Astrocyte (in vitro differentiated cells and primary cell): Measurements from ENCODE around the gene FAM227B. TPM values are rescaled to one million over a fixed set of nuclear protein-coding genes. Genes with fewer than 3 reads are reported as not detected.
A peak's percentile ranks its signal among the peaks of the same experiment; 100 is the strongest.

Experiments used
- DNase-seq: peaks from one replicate; pipeline ENCODE4 v3.0.0-alpha.2; 2010; ENCODE audit warnings: low read depth
- FAIRE-seq: peaks from 2 replicates; lab custom pipeline; 2011; peaks lifted over from hg19 to GRCh38; lab: Jason Lieb, UNC
- H2AFZ ChIP-seq: 2 replicates; pipeline ENCODE4 v1.6.0; 2012; ENCODE audit warnings: low read depth, low read length, inconsistent platforms
- H3K27ac ChIP-seq: 2 replicates; pipeline ENCODE4 v1.5.1; 2011; ENCODE audit warnings: low read depth, low read length, inconsistent platforms
- H3K27me3 ChIP-seq: 2 replicates; pipeline ENCODE4 v1.6.0; 2011; ENCODE audit warnings: low read length, inconsistent platforms; ENCODE audit not compliant: insufficient read depth
- H3K36me3 ChIP-seq: 2 replicates; pipeline ENCODE4 v1.5.1; 2011; ENCODE audit warnings: low read length, inconsistent platforms; ENCODE audit not compliant: insufficient read depth
- H3K4me1 ChIP-seq: 2 replicates; pipeline ENCODE4 v1.5.1; 2011; ENCODE audit warnings: low read length, inconsistent platforms; ENCODE audit not compliant: insufficient read depth
- H3K4me2 ChIP-seq: 2 replicates; pipeline ENCODE4 v1.6.0; 2012; ENCODE audit warnings: low read length, inconsistent platforms
- H3K4me3 ChIP-seq: 2 replicates; pipeline ENCODE4 v1.5.1; 2011; ENCODE audit warnings: low read depth, mild to moderate bottlenecking, low read length, inconsistent platforms; ENCODE audit not compliant: insufficient read depth
- H3K79me2 ChIP-seq: 2 replicates; pipeline ENCODE4 v1.6.0; 2012; ENCODE audit warnings: mild to moderate bottlenecking, low read length, inconsistent platforms; ENCODE audit not compliant: insufficient read depth
- H3K9ac ChIP-seq: 2 replicates; pipeline ENCODE4 v1.6.0; 2012; ENCODE audit warnings: mild to moderate bottlenecking, low read length, inconsistent platforms
- H3K9me3 ChIP-seq: 2 replicates; pipeline ENCODE4 v1.5.1; 2012; ENCODE audit warnings: low read depth, mild to moderate bottlenecking, low read length, inconsistent platforms; ENCODE audit not compliant: insufficient read depth
- H4K20me1 ChIP-seq: 2 replicates; pipeline ENCODE4 v1.6.0; 2012; ENCODE audit warnings: low read length, inconsistent platforms; ENCODE audit not compliant: insufficient read depth
- H3K27ac Mint-ChIP-seq: one replicate; pipeline ENCODE4 v1.8.0; 2021; ENCODE audit warnings: mild to moderate bottlenecking, mixed read lengths; ENCODE audit not compliant: unreplicated experiment
- H3K27me3 Mint-ChIP-seq: one replicate; pipeline ENCODE4 v1.8.0; 2021; ENCODE audit warnings: low read depth, mixed read lengths; ENCODE audit not compliant: unreplicated experiment
- H3K36me3 Mint-ChIP-seq: one replicate; pipeline ENCODE4 v1.8.0; 2021; ENCODE audit warnings: low read depth, mixed read lengths; ENCODE audit not compliant: unreplicated experiment
- H3K4me1 Mint-ChIP-seq: one replicate; pipeline ENCODE4 v1.8.0; 2021; ENCODE audit warnings: low read depth, mixed read lengths; ENCODE audit not compliant: unreplicated experiment
- H3K4me3 Mint-ChIP-seq: one replicate; pipeline ENCODE4 v1.8.0; 2021; ENCODE audit warnings: mild to moderate bottlenecking, moderate library complexity, mixed read lengths; ENCODE audit not compliant: unreplicated experiment
- H3K9me3 Mint-ChIP-seq: one replicate; pipeline ENCODE4 v1.8.0; 2021; ENCODE audit warnings: mild to moderate bottlenecking, mixed read lengths; ENCODE audit not compliant: unreplicated experiment
- EZH2 ChIP-seq: IDR thresholded peaks from 2 replicates; pipeline ENCODE4 v1.6.1; 2012; ENCODE audit warnings: mild to moderate bottlenecking, low read length, inconsistent platforms; ENCODE audit not compliant: insufficient read depth
- total RNA-seq: library from RNA; stranded (reverse); gene quantifications from 2 replicates; pipeline ENCODE4 v1.2.1, GENCODE V29; 2021
- TF ChIP-seq, protein P1 (sequence below): IDR thresholded peaks from 2 replicates; pipeline ENCODE4 v1.5.1; 2011; ENCODE audit warnings: low read depth, mild to moderate bottlenecking, inconsistent platforms, low read length, moderate library complexity; ENCODE audit not compliant: insufficient read depth

The FAM227B gene
- total RNA-seq, 1 donor from 2014 or later: 5.7 TPM

DNA sequence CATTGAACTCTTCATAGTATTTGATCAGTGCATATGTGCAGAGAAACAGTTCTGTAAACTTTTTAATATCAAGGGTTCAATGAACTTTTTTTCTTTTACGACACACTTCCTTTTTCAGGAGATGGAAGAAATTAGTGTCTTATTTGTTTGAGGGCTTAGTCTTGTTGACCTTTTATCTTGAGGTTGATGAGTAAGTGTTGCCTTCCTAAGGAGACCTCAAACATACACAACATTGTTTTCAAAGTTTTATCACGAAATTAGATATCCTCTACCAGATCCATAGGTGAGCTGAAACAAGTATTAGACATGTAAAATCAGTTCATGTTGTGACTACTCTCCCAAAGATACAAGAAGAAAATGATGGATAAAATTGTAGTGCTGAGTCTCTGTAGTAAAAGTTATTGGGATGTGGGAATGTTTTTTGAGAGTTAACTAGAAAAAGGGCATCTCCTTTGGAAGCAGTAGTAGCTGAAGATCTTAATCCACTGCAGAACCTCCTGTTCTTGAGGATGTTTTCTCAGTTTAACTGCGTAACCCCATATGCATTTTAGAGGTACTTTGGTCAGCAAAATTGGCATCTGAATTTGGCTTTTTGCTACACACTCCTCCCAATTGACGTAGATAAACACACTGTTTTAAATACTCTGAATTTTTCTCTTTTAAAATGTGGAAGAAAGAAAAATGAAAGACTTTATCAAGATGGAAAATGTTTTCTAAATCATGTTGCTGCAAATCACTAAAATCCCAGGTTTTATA is 333.8 kb downstream of the FAM227B start:
- Histone ChIP-seq H3K36me3 (peaks cover 3% of the 10 kb centered on the region), H3K4me1 (peaks cover 15% of the 10 kb centered on the region), H3K27ac (no peak overlapping the region), H3K79me2 (no peaks in the 10 kb centered on the region), H3K27me3 (no peaks in the 10 kb centered on the region), H2AFZ (no peak overlapping the region), H4K20me1 (peaks cover 5% of the 10 kb centered on the region), H3K4me3 (no peak overlapping the region), H3K9me3 (no peaks in the 10 kb centered on the region), H3K4me2 (no peak overlapping the region), H3K9ac (no peak overlapping the region)
- no peak for FAIRE-seq
- Mint-ChIP-seq H3K4me1 (peaks cover 10% of the 10 kb centered on the region), H3K27ac (no peak overlapping the region), H3K27me3 (no peaks in the 10 kb centered on the region), H3K9me3 (peaks cover 3% of the 10 kb centered on the region), H3K36me3 (peaks cover 31% of the 10 kb centered on the region), H3K4me3 (no peak overlapping the region)
- no peak for TF ChIP-seq EZH2
- TF ChIP-seq, protein P1, sequence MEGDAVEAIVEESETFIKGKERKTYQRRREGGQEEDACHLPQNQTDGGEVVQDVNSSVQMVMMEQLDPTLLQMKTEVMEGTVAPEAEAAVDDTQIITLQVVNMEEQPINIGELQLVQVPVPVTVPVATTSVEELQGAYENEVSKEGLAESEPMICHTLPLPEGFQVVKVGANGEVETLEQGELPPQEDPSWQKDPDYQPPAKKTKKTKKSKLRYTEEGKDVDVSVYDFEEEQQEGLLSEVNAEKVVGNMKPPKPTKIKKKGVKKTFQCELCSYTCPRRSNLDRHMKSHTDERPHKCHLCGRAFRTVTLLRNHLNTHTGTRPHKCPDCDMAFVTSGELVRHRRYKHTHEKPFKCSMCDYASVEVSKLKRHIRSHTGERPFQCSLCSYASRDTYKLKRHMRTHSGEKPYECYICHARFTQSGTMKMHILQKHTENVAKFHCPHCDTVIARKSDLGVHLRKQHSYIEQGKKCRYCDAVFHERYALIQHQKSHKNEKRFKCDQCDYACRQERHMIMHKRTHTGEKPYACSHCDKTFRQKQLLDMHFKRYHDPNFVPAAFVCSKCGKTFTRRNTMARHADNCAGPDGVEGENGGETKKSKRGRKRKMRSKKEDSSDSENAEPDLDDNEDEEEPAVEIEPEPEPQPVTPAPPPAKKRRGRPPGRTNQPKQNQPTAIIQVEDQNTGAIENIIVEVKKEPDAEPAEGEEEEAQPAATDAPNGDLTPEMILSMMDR: no peak
- peak; percentile 63 for DNase-seq

DNA sequence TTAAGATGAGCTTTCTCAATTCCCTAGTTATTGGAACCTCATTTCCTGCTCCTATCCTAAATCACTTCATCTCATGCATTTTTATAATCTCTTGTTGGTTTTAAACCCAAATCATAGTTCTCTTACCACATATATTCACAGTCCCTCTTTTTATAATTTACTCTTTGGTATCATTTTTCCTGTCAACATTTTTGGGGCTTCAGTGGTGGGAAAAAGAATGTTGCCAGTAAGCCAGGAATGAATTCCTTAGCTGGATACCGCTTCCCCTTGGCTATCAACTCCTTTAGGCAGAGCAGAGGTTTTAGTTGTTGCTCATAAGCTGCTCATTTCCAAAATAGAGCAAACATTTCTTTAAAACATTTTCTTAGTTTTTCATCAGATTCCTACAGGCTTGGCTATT is 338.3 kb downstream of the FAM227B start:
- peaks cover 3% of the 10 kb centered on the region for H3K36me3 ChIP-seq
- DNase-seq (peak; percentile 97), FAIRE-seq (peak; percentile 74)
- H3K9me3 Mint-ChIP-seq: peaks cover 3% of the 10 kb centered on the region
- H3K9me3 ChIP-seq: no peaks in the 10 kb centered on the region
- peaks cover 10% of the 10 kb centered on the region for H3K4me1 Mint-ChIP-seq
- H3K9ac ChIP-seq: no peak overlapping the region
- no peaks in the 10 kb centered on the region for H3K79me2 ChIP-seq
- no peak overlapping the region for H2AFZ ChIP-seq
- H3K4me3 Mint-ChIP-seq: no peak overlapping the region
- no peak overlapping the region for H3K27ac ChIP-seq
- H3K27me3 Mint-ChIP-seq: no peaks in the 10 kb centered on the region
- no peak overlapping the region for H3K4me3 ChIP-seq
- peak overlapping the region; percentile 7 for H3K27ac Mint-ChIP-seq
- no peaks in the 10 kb centered on the region for H3K27me3 ChIP-seq
- TF ChIP-seq, protein P1: no peak
- TF ChIP-seq EZH2: no peak
- H4K20me1 ChIP-seq: peaks cover 8% of the 10 kb centered on the region
- peaks cover 18% of the 10 kb centered on the region for H3K4me1 ChIP-seq
- peaks cover 20% of the 10 kb centered on the region for H3K36me3 Mint-ChIP-seq
- H3K4me2 ChIP-seq: peak overlapping the region; percentile 61
